WTC11 (cell line): ENCODE measurements around the gene ICA1. TPM values are rescaled to one million over a fixed set of nuclear protein-coding genes. Genes with fewer than 3 reads are reported as not detected.

ENCODE experiments used
- ATAC-seq: fragments of 200-7000 bp; cut with Tn5 transposase; 2 replicates; pipeline ENCODE4 v1.10.0; 2021; ENCODE audit warnings: mild to moderate bottlenecking, moderate library complexity
- Bru-seq: library from RNA; stranded (reverse); fragments of 400-500 nt; gene quantifications from one replicate; lab custom pipeline; 2021; lab: Mats Ljungman, UMichigan
- CTCF ChIA-PET: fragments of 300-600 bp; sonication (Branson Sonifier 250); formaldehyde crosslinking; loops from one replicate; lab custom pipeline; 2021; ENCODE audit warnings: antibody characterized with exemption; lab: Charles Lee
- POLR2A ChIA-PET: fragments of 350-600 bp; sonication (Branson Sonifier 250); formaldehyde crosslinking; loops from one replicate; lab custom pipeline; 2021; ENCODE audit warnings: antibody characterized with exemption; lab: Charles Lee
- DNase-seq: peaks from one replicate; pipeline ENCODE4 v3.0.0; 2021; ENCODE audit warnings: low spot score
- H3K27ac Mint-ChIP-seq: 2 replicates; pipeline ENCODE4 v1.8.0; 2021; ENCODE audit warnings: mixed read lengths
- H3K27me3 Mint-ChIP-seq: 2 replicates; pipeline ENCODE4 v1.8.0; 2021; ENCODE audit warnings: low read depth, mild to moderate bottlenecking, moderate library complexity, mixed read lengths
- H3K36me3 Mint-ChIP-seq: 2 replicates; pipeline ENCODE4 v1.8.0; 2021; ENCODE audit warnings: mixed read lengths
- H3K4me1 Mint-ChIP-seq: 2 replicates; pipeline ENCODE4 v1.8.0; 2022; ENCODE audit warnings: mixed read lengths
- H3K4me3 Mint-ChIP-seq: 2 replicates; pipeline ENCODE4 v1.8.0; 2021; ENCODE audit warnings: mild to moderate bottlenecking, moderate library complexity, mixed read lengths
- H3K9me3 Mint-ChIP-seq: 2 replicates; pipeline ENCODE4 v1.8.0; 2021; ENCODE audit warnings: mixed read lengths
- CTCF ChIP-seq: fragments of 200-600 bp; IDR thresholded peaks from 2 replicates; pipeline ENCODE4 v1.8.0; 2022; ENCODE audit warnings: antibody characterized with exemption
- E2F1 ChIP-seq: sonication (generic); formaldehyde crosslinking; IDR thresholded peaks from 2 replicates; pipeline ENCODE4 v1.8.0; 2022; ENCODE audit warnings: mild to moderate bottlenecking, missing genetic modification reagents
- E2F5 ChIP-seq: sonication (generic); formaldehyde crosslinking; IDR thresholded peaks from 2 replicates; pipeline ENCODE4 v1.8.1; 2022; ENCODE audit warnings: mild to moderate bottlenecking, moderate library complexity, missing genetic modification reagents
- ERG ChIP-seq: fragments of 250-450 bp; sonication (Bioruptor Pico); IDR thresholded peaks from 2 replicates; pipeline ENCODE4 v1.8.0; 2021; ENCODE audit warnings: mild to moderate bottlenecking
- MAX ChIP-seq: sonication (generic); formaldehyde crosslinking; IDR thresholded peaks from 2 replicates; pipeline ENCODE4 v1.8.0; 2022; ENCODE audit warnings: mild to moderate bottlenecking, missing genetic modification reagents
- NFATC4 ChIP-seq: fragments of 250-450 bp; sonication (Bioruptor Pico); IDR thresholded peaks from 2 replicates; pipeline ENCODE4 v1.9.0; 2021; ENCODE audit warnings: mild to moderate bottlenecking
- NR1H2 ChIP-seq: sonication (generic); formaldehyde crosslinking; IDR thresholded peaks from 2 replicates; pipeline ENCODE4 v1.9.0; 2021; ENCODE audit warnings: mild to moderate bottlenecking, moderate library complexity, missing genetic modification reagents
- NR3C1 ChIP-seq: sonication (generic); formaldehyde crosslinking; conservative IDR thresholded peaks from 2 replicates; pipeline ENCODE4 v1.8.1; 2023; ENCODE audit warnings: low read depth, mild to moderate bottlenecking, missing genetic modification reagents
- PRDM15 ChIP-seq: sonication (generic); formaldehyde crosslinking; IDR thresholded peaks from 2 replicates; pipeline ENCODE4 v1.8.0; 2022; ENCODE audit warnings: missing genetic modification reagents
- SMAD4 ChIP-seq: sonication (generic); formaldehyde crosslinking; IDR thresholded peaks from 2 replicates; pipeline ENCODE4 v1.8.0; 2022; ENCODE audit warnings: mild to moderate bottlenecking, missing genetic modification reagents
- ZBTB43 ChIP-seq: sonication (generic); formaldehyde crosslinking; IDR thresholded peaks from 2 replicates; pipeline ENCODE4 v1.8.1; 2023; ENCODE audit warnings: mild to moderate bottlenecking, missing genetic modification reagents
- ZMAT4 ChIP-seq: fragments of 250-450 bp; sonication (Bioruptor Pico); IDR thresholded peaks from 2 replicates; pipeline ENCODE4 v1.9.0; 2021; ENCODE audit warnings: mild to moderate bottlenecking
- ZNF219 ChIP-seq: sonication (generic); formaldehyde crosslinking; IDR thresholded peaks from 2 replicates; pipeline ENCODE4 v1.8.0; 2023; ENCODE audit warnings: missing genetic modification reagents, mild to moderate bottlenecking, borderline replicate concordance
- ZNF423 ChIP-seq: fragments of 250-450 bp; sonication (Bioruptor Pico); IDR thresholded peaks from 2 replicates; pipeline ENCODE4 v2.1.2; 2022; ENCODE audit warnings: mild to moderate bottlenecking, moderate library complexity
- ZNF532 ChIP-seq: fragments of 250-450 bp; sonication (Bioruptor Pico); IDR thresholded peaks from 2 replicates; pipeline ENCODE4 v1.9.0; 2021; ENCODE audit warnings: mild to moderate bottlenecking, borderline replicate concordance
- long read RNA-seq, 3 experiments: library from RNA in 1 of 3; library from capped mRNA in 1 of 3; library from polyadenylated mRNA in 1 of 3; unstranded in 2 of 3; stranded (forward) in 1 of 3; transcript quantifications; one replicate each; pipeline ENCODE4 v2.0.0, GENCODE V29; 2021
- total RNA-seq: library from RNA; stranded (reverse); gene quantifications from 3 replicates; pipeline ENCODE4 v1.2.3, GENCODE V29; 2021

ICA1 gene
- total RNA-seq (31.2 to 36.8 TPM (median 33.4 TPM) in 3 replicates), Bru-seq, nascent RNA (percentile 72 among the genes with signal in this experiment)
- long read RNA-seq, experiment 1, transcript ICA1-207 (14 exons, 2,440 nt), result major isoform, 89 of 213 reads
- long read RNA-seq, experiment 1, transcript ICA1-206 (14 exons, 2,458 nt), result minor isoform, 18 of 213 reads
- long read RNA-seq, experiment 1, transcript ICA1-201 (14 exons, 2,309 nt), result minor isoform, 6 of 213 reads
- long read RNA-seq, experiment 1, partial matches to known transcripts, result 14 of 213 reads
- long read RNA-seq, experiment 1, other reads (novel, unspliced or antisense), result 83 of 213 reads
- long read RNA-seq, experiment 2, transcript ICA1-207 (14 exons, 2,440 nt), result major isoform, 13 of 43 reads
- long read RNA-seq, experiment 2, partial matches to known transcripts, result 10 of 43 reads
- long read RNA-seq, experiment 2, other reads (novel, unspliced or antisense), result 18 of 43 reads
- long read RNA-seq, experiment 3, transcript ICA1-207 (14 exons, 2,440 nt), result major isoform, 31 of 80 reads
- long read RNA-seq, experiment 3, transcript ICA1-206 (14 exons, 2,458 nt), result minor isoform, 7 of 80 reads
- long read RNA-seq, experiment 3, partial matches to known transcripts, result 1 of 80 reads
- long read RNA-seq, experiment 3, other reads (novel, unspliced or antisense), result 38 of 80 reads

GRCh38 chr7:8261711-8262695 lies at the start of gene ICA1:
Gene ICA1 (minus strand): TSS chr7:8262167. CDS start chr7:8235926, 26,241 bp downstream.
- peaks cover 34% of the 10 kb centered on the region for H3K4me1 Mint-ChIP-seq
- peak; percentile 86 for ATAC-seq
- peaks cover 9% of the 10 kb centered on the region for H3K9me3 Mint-ChIP-seq
- CTCF ChIA-PET, result interaction anchor here (1.2 kb wide), 5 partner anchors 15 to 99 kb away, joined by 3 to 8 read pairs (median 5); no protein-coding TSS in a partner anchor
- H3K4me3 Mint-ChIP-seq, result peak within 1 kb of the TSS; percentile 74
- DNase-seq, result peak; percentile 82
- H3K36me3 Mint-ChIP-seq, result peaks cover 5% of the 10 kb centered on the region
- POLR2A ChIA-PET, result interaction anchor here (1.0 kb wide), 1 partner anchor 40 kb away, joined by 3 read pairs; no protein-coding TSS in a partner anchor
- peaks cover 5% of the 10 kb centered on the region; the same call in 1 of the 2 replicates for H3K27me3 Mint-ChIP-seq
- peak within 1 kb of the TSS; percentile 43; the same call in 1 of the 2 replicates for H3K27ac Mint-ChIP-seq
- TF ChIP-seq PRDM15 (CRISPR knock-in tag) (no peak), ZNF532 (CRISPR knock-in tag) (no peak), ZNF219 (no peak), MAX (CRISPR knock-in tag) (peak; percentile 86), E2F5 (CRISPR knock-in tag) (no peak), CTCF (no peak), NR3C1 (CRISPR knock-in tag) (no peak), ZMAT4 (CRISPR knock-in tag) (no peak), E2F1 (no peak), NFATC4 (CRISPR knock-in tag) (no peak), ZBTB43 (0 out of 2 replicates have a peak, but pooled peaks have one; percentile 19), ZNF423 (CRISPR knock-in tag) (peak; percentile 49; the same call in 1 of the 2 replicates), ERG (CRISPR knock-in tag) (no peak), NR1H2 (no peak), SMAD4 (CRISPR knock-in tag) (no peak)
